ENCODE data around the gene DALRD3.

DALRD3 gene

DNA sequence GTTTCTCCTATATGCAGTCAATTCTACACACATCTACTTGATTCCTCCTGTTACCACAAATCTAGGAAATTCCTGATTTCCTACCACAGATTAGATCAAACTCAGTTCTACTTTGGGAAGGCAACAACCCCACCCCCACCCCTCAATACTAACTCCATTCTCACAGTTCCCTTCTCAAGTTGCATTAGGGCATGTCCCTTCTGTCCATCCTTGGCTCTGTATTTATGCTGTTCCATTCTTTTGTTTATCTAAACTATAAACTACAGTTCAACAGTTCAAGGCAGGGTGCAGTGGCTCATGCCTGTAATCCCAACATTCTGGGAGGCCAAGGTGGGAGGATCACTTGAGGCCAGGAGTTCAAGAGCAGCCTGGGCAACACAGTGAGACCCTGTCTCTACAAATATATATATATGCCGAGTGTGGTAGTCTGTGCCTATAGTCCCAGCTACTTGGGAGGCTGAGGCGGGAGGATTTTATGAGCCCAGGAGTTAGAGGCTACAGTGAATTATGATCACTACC is 36.0 kb upstream of the DALRD3 start:
- Histone ChIP-seq H3K27ac (replicated peaks) (no peak overlapping the region), H3K4me3 (replicated peaks; ENCODE audit: insufficient read depth, low read length) (no peak overlapping the region), H3K27me3 (ENCODE audit: insufficient read depth, poor library complexity, severe bottlenecking) (no peaks in the 10 kb centered on the region)
- TF ChIP-seq GABPA (IDR thresholded peaks at IDR 0.05; ENCODE audit: low read depth) (no peak), POLR2AphosphoS5 (IDR thresholded peaks at IDR 0.05; ENCODE audit: low read depth) (no peak), SPI1 (IDR thresholded peaks at IDR 0.05; ENCODE audit: borderline replicate concordance, low read depth) (no peak)
- TF ChIP-seq, protein P1, sequence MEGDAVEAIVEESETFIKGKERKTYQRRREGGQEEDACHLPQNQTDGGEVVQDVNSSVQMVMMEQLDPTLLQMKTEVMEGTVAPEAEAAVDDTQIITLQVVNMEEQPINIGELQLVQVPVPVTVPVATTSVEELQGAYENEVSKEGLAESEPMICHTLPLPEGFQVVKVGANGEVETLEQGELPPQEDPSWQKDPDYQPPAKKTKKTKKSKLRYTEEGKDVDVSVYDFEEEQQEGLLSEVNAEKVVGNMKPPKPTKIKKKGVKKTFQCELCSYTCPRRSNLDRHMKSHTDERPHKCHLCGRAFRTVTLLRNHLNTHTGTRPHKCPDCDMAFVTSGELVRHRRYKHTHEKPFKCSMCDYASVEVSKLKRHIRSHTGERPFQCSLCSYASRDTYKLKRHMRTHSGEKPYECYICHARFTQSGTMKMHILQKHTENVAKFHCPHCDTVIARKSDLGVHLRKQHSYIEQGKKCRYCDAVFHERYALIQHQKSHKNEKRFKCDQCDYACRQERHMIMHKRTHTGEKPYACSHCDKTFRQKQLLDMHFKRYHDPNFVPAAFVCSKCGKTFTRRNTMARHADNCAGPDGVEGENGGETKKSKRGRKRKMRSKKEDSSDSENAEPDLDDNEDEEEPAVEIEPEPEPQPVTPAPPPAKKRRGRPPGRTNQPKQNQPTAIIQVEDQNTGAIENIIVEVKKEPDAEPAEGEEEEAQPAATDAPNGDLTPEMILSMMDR (IDR thresholded peaks at IDR 0.05; ENCODE audit: insufficient read depth, low read length): no peak
- TF ChIP-seq, protein P2, sequence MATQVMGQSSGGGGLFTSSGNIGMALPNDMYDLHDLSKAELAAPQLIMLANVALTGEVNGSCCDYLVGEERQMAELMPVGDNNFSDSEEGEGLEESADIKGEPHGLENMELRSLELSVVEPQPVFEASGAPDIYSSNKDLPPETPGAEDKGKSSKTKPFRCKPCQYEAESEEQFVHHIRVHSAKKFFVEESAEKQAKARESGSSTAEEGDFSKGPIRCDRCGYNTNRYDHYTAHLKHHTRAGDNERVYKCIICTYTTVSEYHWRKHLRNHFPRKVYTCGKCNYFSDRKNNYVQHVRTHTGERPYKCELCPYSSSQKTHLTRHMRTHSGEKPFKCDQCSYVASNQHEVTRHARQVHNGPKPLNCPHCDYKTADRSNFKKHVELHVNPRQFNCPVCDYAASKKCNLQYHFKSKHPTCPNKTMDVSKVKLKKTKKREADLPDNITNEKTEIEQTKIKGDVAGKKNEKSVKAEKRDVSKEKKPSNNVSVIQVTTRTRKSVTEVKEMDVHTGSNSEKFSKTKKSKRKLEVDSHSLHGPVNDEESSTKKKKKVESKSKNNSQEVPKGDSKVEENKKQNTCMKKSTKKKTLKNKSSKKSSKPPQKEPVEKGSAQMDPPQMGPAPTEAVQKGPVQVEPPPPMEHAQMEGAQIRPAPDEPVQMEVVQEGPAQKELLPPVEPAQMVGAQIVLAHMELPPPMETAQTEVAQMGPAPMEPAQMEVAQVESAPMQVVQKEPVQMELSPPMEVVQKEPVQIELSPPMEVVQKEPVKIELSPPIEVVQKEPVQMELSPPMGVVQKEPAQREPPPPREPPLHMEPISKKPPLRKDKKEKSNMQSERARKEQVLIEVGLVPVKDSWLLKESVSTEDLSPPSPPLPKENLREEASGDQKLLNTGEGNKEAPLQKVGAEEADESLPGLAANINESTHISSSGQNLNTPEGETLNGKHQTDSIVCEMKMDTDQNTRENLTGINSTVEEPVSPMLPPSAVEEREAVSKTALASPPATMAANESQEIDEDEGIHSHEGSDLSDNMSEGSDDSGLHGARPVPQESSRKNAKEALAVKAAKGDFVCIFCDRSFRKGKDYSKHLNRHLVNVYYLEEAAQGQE (IDR thresholded peaks at IDR 0.05; ENCODE audit: insufficient replicate concordance, low read depth): no peak
- no peak for DNase-seq (ENCODE audit: low read depth in 1 of 2, low spot score in 1 of 2)

DNA sequence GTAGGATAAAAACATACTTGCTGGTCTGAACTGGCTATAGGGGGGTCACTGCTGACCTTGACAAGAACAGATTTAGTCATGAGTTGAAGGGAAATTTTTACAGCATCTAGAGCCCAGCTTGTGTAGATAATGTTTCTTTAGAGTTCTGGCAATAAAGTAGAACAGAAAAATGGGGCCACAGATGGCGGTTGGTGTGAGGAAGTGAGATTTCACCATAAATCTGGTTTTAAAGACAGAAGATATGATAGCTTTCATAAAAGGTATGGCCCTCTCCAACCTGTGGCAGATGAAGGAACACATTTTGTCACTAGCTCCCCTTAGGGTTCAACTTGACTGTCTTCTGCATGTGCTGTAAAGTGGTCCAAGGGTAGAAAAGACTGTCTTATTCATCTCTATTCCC is 35.2 kb upstream of the DALRD3 start:
- DNase-seq (ENCODE audit: low read depth in 1 of 2, low spot score in 1 of 2): peak in 1 of 2 experiments; percentile 14
- H3K4me3 ChIP-seq (replicated peaks; ENCODE audit: insufficient read depth, low read length): no peak overlapping the region
- H3K27me3 ChIP-seq (ENCODE audit: insufficient read depth, poor library complexity, severe bottlenecking): no peaks in the 10 kb centered on the region
- peak overlapping the region; percentile 13; the same call in 1 of the 2 replicates for H3K27ac ChIP-seq (replicated peaks)
- no peak for TF ChIP-seq POLR2AphosphoS5 (IDR thresholded peaks at IDR 0.05; ENCODE audit: low read depth)
- TF ChIP-seq, protein P2 (IDR thresholded peaks at IDR 0.05; ENCODE audit: insufficient replicate concordance, low read depth): no peak
- TF ChIP-seq SPI1 (IDR thresholded peaks at IDR 0.05; ENCODE audit: borderline replicate concordance, low read depth): peak; percentile 67; the same call in 1 of the 2 replicates

DNA sequence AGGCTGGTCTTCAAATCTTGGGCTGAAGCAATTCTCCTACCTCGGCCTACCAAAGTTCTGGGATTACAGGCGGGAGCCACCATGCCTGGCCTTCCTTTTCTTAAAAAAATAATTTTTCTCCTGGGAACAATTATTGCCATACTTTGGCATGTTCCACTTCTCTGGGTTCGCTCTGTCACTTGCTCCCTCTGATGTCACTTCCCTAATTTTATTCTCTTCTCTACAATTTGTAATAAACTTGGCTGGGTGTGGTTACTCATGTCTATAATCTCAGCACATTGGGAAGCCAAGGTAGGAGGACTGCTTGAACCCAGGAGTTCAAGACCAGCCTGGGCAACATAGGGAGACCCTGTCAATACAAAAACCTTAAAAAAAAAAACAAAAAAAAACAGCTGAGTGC is 16.9 kb upstream of the DALRD3 start:
- no peak for DNase-seq (ENCODE audit: low read depth in 1 of 2, low spot score in 1 of 2)

More for the DNA sequence above, 16.9 kb upstream of the DALRD3 start:
- Histone ChIP-seq H3K4me3 (replicated peaks; ENCODE audit: insufficient read depth, low read length) (no peak overlapping the region), H3K27ac (replicated peaks) (no peak overlapping the region), H3K27me3 (ENCODE audit: insufficient read depth, poor library complexity, severe bottlenecking) (no peaks in the 10 kb centered on the region)
- TF ChIP-seq, protein P2 (IDR thresholded peaks at IDR 0.05; ENCODE audit: insufficient replicate concordance, low read depth): no peak
- TF ChIP-seq SPI1 (IDR thresholded peaks at IDR 0.05; ENCODE audit: borderline replicate concordance, low read depth): peak; percentile 67; the same call in 1 of the 2 replicates
- no peak for TF ChIP-seq GABPA (IDR thresholded peaks at IDR 0.05; ENCODE audit: low read depth)
- no peak for TF ChIP-seq POLR2AphosphoS5 (IDR thresholded peaks at IDR 0.05; ENCODE audit: low read depth)
- TF ChIP-seq, protein P1 (IDR thresholded peaks at IDR 0.05; ENCODE audit: insufficient read depth, low read length): no peak
